ENCODE measurements around the gene SSUH2.
"Not testable (repeated sequence)": the region's sequence is repeated elsewhere in the genome, so short reads cannot be mapped to it uniquely, and the experiment has no call there.

The SSUH2 gene

DNA sequence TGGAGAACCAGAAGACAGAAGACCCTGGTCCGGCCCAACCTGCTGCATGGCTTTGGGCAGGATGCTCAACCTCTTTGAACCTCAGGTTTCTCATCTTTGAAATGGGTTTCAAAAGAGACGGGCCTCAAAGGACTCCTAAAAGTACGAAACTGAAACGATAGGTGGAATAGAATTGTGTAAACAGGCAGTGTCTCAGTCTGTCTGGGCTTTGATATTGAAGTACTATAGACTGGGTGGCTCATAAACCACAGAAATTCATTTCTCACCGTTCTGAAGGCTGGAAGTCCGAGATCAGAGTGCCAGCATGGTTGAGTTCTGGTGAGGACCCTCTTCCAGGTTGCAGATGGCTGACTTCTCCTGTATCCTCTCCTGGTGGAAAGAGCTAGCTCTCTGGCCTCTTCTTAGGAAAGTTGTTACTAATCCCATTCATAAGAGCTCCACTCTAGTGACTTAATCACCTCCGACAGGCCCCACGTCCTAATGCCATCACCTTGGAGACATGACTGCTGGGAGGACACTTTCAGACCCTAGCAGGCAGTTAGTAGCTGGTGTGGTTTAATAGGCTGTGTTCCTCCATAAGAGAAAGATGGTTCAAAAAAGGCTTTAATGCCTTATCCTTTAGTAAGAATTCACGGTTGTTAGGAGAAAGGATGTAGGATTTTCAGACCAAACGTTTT lies 35.7 kb downstream of the SSUH2 start:
- DNase-seq (ENCODE audit: low read depth, low spot score): no peak

DNA sequence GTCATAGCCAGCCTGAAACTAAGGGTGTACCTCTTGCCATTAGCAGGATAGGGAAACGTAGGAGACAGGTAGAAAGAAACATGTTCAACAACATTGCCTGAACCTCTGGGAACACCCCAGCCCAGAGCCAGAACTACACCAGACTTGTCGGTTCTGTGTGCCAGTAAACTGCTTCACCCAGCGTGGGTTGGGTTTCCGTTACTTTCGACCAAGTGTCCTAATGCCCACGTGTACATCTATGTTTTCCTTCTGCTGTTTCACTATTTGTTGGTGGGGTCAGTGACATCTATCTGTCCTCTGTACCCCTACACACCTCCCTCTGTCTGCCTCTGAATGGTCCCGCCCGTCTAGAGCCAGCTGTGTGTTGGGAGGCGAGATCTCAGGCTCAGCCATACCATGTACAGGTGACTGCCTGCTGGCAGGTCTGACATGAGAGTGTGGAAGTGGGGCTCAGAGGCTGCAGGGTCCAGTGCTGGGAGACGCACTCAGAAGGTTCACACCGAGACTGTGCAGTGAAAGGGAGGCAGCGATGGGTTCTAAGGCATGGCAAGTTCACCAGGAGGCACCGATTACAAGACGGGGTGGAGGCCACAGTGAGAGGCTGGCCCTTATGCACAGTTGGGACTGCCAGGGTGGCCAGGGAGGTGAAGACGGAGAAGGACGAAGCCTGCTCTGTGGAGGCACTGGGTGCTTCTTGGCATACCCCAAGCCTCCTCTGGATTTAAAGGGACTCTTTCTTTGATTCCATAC lies 36.4 kb downstream of the SSUH2 start:
- no peak for DNase-seq (ENCODE audit: low read depth, low spot score)

DNA sequence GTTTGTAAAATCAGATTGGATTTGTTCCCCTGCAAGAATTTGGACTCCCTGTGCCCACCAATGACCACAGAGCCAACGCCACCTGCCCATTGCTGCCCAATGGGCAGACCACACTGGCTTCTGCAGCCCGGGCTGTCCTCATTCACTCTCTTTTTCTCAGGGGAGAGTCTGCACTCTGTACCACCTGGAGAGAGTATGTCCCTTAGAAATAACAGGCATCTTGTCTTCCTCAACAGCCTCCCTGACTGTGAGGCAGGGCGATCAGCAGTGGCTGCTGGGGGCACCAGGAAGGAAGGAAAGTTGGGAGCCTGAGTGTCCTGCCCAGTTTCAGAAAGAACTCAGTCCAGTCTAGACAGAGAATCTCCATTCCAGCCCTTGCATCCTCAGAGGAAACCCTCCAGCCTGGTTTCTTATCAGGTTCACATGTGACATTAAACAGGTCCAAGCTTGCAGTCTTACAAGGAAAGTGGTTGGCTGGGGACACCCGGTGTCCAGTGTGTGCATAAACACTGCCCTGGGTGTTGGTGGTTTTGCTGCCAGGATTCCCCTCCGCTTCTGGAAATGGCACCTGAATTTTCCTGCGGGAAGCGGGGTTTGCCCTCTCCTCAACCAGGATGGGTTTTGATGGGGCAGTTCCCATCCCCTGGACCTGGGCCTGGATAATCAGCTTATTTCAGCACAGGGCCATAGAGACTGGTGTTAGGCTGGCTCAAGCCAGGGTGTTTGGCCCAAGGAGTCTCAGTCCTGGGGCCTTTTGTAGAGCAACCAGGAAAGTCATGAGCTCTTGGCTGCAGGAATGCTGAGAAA lies 37.2 kb downstream of the SSUH2 start:
- DNase-seq (ENCODE audit: low read depth, low spot score): no peak

DNA sequence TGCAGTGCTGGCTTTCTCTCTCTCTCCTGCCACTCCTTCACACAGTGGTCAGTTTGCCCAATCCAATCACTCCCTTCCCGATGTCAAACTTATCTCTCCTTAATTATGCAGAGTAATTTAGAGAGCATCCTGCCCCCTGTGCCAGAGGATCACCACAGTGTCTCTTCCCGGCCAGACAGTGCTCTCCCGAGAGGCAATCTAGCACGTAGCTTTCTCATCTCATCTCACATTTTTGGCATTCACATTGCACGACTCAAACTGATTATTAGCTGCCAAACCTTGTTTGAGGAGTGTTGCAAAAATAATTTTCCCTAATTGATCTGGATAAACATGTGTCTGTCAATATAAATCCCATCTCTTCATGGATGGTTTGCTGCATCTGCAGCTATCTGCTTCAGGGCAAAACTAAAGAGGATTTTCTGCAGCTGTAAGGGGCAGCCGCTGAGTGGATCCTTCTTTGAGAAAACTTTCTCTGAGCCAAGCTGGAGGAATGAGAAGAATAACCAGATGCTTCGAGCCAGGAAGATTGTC lies 37.8 kb downstream of the SSUH2 start:
- no peak for DNase-seq (ENCODE audit: low read depth, low spot score)

DNA sequence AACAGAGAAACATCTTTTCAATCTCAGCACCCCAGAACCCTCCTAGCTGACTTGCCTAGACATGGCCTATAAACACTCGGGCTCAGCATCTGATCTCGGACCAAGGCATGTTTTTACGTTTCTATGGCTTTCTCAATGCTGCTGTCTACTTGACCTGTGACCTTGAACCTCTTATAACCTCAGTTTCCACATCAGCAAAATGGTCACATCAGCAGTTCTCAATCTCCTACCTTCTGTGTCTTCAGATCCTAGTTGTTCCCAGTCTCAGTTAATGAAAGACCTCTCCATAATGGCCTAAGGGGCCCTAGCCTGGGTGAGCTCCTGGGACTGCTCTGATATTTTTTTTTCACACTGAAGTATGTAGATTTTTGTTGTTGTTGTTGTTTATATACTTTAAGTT lies 39.6 kb downstream of the SSUH2 start:
- DNase-seq (ENCODE audit: low read depth, low spot score): no peak

DNA sequence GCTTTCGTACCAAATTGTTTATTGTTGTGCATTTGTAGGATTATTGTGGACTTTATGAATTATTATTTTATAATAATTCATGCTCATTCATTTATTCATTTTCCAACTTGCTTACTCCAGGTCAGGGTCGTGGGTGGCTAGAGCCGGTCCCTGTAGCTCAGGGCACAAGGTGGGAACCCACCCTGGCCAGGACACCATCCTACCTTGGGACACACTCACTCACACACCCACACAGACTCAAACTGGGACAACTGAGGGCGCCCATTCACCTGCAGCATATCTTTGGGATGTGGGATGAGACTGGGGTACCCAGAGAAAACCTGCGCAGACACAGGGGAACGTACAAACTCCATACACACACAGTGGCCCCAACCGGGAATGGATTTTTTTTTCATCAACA lies 40.6 kb downstream of the SSUH2 start:
- no peak for DNase-seq (ENCODE audit: low read depth, low spot score)

DNA sequence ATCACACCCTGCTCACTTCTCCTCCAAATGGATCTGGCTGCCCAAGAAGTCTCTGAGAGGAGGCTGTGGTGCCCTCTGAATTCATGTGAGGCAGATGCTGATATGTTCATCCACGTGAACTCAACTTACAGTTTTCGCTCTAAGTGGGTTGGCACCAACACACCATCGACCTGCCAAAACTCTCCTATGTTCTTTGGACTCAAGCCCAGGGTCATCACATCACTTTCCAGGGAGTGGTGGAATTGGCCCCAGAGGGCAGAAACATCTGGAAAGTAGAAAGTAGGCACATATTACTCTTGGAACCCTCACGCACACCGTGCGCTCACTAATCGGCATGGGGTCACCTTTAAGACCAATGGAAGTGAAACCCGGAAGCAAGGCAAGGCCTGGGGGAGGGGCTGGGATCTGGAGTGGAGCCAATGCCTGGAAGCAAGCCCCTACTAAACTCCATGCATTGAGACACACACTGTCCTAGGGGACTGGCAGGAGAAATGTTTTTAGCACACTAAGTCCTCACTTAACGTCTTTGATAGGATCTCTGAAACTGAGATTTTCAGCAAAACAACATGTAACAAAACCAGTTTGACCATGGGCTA lies 41.4 kb downstream of the SSUH2 start:
- DNase-seq (ENCODE audit: low read depth, low spot score): no peak

DNA sequence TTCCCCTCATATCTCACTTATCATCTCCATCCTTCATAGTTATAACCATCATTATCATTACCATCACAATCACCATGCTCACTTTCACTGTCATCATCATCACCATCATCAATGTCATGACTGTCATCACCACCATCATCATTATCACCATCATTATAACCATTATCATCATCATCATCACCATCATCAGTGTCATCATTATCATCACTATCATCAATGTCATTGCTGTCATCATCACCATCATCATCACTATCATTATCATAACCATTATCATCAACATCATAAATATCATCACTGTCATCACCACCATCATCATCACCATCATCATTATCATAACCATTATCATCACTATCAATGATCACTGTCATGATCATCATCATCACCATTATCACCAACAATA lies 44.1 kb downstream of the SSUH2 start:
- DNase-seq (ENCODE audit: low read depth, low spot score): no peak

DNA sequence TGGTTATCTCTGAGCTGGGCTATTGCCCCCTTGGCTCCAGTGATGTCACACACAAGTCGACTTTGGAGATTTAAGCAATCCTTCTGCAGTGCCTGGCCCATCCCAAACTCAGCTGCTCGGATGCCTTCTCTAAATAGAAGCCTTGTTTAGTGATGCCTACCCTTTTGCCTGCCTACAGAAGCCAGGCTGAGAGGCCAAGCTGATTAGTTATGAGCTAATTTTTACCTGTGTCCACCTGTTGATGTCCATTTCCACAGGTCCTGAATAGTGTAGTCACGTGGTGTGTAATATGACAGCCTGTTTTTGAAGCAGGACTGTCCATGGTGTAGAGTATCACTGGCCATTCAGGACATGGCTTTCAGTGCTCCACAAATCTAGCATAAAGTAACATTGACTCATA lies 45.5 kb downstream of the SSUH2 start:
- no peak for DNase-seq (ENCODE audit: low read depth, low spot score)

DNA sequence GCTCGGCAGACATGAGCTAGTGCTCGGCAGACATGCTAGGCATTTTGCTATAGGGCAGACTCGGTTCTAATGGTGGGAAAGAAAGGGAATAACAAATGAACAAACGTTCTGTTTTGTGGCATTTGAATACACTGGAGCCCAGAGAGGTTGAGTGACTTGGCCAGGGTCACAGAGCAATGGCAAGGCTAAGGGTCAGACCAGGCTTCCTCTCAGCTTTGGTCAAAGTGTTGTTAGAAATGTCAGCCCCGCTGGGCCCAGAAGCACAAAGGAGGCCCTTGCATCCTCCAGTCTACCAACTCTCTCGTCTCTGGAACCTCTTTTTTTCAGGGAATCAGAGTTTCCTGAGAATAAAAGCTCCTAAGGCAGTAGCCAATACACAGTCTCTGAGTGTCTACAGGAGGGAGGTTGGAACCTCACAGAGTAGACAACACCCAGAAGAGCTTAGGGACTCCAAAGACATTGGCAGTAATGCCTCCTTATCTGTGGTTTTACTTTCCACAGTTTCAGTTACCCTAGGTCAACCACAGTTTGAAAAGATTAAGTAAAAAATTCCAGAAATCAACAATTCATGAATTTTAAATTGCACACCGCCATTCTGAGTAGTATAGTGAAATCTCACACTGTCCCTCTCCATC lies 47.3 kb downstream of the SSUH2 start:
- no peak for DNase-seq (ENCODE audit: low read depth, low spot score)

DNA sequence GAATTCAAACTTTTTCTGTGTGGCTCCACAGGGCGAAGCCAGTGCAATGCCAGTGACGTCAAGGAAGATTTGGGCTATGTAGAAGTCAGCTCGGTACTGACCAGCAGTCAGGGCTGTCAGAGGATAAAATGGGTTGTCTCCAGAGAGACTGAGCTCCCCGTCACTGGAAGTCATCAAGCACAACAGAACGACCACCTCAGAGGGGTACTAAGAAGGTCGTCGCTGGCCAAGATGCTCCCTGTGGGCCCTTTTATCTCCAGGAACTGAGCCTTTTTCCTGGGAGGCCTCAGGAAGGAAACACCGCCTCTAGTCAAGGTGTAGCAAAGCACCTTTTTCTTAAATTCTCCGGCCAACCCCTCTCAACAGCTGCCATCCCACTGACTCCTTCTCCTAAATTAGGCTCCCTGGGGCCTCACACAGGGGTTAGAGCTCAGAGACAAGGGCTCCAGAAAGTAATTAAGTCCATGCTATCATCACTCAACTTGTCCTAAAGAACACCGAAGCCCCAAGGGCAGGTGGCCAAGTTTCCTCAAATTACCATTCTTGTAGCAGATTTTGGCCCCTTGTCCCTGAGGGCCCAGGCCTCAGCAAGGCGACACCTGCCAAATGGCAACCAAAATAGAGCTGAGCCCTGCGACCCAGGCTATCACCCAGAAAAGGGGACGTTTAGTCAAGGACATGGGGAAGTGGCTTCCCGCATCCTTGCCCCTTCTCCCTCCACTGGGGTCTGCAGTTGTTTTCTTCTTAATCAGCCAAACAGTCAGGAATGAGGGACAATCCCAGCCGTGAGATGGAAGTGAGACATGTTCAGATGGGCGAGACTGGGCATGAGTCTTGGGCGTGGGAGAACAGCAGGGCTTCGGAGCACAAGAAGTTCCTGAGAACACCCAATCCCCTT lies 48.0 kb downstream of the SSUH2 start:
- no peak for DNase-seq (ENCODE audit: low read depth, low spot score)

DNA sequence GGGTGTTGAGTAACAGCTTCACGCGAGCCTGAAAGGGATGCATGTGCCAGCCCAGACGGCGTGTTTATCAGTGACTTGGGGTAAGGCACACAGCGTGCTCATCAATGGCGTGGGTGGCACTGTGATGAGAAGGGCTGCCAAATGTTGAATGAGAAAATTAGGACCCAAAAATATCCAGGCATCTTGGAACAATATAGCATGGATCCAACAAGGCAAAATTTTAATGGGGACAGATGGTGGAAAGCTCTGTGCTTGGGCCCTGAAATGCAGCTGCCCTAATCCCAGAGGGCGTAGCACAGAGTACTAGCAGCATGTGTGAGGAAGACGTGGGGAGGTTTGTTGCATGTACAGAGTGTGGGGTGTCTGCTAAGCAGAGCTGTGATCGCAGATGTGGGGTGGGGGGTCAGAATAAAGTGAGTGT lies 48.9 kb downstream of the SSUH2 start:
- no peak for DNase-seq (ENCODE audit: low read depth, low spot score)

DNA sequence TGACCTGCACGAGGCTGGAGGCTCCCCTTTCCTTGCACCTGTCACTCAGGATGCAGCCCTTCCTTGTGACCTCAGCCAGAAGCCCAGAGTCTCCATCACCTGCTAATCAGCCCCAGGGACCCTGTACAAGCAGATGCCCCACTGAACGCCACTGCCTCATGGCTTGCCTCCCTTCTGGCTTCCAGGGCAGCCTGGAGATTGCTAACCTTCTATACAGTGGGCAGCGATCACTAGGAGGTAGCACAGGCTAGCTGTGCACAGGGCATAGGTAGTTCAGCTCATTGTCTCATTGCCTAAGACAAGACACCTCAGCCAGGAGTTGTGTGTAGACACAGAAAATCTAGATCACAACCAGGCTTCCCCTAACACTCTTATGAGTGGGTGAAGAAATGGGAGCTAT lies 49.3 kb downstream of the SSUH2 start:
- no peak for DNase-seq (ENCODE audit: low read depth, low spot score)

DNA sequence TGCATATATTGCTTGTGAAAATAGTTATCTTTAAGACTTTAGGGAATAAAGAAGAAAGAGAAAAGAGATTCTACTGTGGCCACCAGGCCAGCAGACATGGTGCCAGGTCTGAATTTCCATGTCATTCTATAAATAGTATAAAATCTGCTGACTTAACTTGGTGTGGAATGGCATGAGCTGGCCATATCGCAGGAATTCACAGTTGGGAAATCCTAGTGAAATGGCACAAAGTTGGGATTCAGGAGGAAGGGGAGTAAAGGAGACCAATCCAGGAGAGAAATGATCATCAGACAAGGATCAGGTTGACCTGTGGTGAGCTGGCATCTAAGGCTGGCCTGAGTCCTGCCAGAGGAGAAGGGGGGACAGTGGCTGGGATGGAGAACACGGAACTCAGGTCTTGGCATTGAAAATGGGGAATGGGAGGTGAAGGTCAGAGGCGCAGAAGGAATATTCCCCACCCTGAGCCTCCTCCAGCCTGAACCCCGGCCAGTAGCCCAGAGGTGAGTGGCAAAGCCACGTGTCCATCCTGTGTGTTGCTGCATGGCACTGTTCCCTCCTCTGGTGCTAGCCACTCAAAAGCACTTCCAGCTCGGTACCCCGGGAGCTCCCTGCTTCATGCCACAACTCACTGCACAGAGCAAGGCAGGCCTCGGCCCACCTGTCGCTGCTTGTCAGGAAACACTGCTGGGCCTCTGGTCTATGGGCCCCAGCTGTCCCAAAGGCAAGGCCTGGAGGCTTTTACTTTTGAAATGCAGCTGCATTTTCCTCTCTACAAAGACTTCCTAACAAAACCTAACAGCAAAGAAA lies 51.4 kb downstream of the SSUH2 start:
- no peak for DNase-seq (ENCODE audit: low read depth, low spot score)

DNA sequence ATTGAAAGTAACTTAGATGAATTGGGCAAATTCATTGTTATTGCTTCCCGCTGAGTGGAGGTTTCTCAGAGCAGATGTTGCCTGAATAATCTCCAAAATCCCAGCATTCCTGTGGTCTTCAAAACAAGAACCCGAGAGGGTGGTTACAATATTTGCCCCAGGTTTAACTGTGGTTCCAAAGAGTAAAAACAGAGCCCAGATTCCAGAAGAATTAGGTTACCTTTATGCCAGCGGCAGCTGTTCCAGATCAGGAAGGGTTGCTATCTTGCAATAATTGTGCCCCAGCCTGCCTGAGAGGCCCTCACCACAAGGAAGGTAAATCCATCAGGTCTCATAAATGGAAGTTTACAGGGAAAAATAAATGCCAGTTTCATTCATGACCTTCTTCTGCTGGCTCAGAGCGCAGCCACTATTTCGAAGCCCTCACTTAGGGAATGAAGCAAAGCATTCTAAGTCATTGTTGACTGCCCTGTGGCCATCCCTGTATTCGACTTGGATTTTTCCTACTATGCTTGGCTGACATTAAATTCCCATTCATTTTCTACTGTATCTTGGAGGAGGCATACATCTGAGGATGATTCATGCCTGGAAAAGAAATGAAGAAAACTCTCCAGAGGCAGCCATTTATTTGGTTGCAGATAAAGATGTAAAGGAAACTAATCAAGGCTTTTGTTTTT lies 54.6 kb downstream of the SSUH2 start:
- peak; percentile 28 for DNase-seq (ENCODE audit: low read depth, low spot score)

DNA sequence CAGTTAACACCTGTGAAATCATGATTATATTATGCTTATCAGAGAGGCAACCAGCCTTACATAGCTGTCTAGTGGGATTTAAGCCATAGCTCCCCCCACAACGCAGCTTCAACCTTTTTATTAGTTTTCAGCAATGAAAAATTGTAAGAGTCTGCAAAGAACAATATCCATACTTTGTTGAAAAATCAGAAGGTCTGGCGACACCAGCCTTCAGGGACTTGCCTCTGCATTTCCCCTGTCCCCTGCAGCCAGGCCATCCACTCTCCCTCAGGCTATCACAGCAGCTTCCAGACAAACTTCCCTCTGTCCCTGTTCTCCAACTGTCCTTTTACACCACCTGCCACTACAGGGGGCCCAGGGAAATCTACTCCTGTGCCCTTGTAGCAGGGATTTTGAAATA lies 59.9 kb downstream of the SSUH2 start:
- DNase-seq (ENCODE audit: low read depth, low spot score): no peak

DNA sequence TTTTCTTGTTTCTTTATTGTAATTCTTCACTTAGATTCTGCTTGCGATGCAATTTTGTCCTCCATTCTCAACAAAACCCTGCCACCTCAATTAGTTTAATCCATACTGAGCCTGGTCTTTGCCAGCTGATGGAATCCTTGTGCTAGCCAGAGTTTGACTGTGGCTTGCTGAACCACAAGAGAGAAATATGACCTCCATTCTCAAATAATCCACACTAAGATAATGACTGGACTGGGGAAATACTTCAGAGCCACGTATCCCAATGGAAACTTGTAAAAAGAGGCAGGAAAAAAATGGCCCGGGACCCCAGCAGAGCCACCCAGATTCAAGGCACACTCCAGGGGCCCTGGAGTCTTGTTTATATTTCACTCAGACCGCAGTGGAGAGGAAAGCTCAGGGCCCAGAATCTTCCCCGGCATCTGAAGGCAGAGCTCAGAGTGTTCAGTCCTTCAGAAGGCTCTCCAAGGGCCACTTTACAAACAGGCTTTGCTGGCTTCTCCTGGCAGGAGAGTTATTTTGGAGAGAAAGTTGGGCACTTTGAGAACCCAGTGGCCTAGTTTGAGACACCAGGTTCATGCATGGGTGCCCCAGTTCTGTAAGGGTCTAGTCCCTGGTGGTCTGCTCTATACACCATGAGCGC lies 62.7 kb downstream of the SSUH2 start:
- DNase-seq (ENCODE audit: low read depth, low spot score): no peak

DNA sequence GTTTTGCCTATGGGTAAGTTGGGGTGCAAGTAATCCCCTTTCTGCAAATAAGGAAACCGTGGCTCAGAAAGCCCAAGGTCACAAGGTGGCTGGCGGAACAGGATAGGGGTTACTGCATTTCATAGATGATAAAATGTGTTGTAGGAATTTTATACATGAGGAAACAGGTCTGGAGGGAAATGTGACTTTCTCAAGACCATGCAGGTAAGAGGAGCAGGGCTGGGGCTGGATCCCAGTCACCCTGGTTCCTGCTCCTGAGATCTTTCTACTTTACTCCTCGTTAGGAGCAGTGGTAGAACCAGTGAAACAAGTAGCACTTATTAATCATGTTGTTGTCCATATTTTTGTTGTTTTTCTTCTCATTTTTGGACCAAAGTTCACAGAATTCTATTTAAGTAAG lies 63.2 kb downstream of the SSUH2 start:
- no peak for DNase-seq (ENCODE audit: low read depth, low spot score)

DNA sequence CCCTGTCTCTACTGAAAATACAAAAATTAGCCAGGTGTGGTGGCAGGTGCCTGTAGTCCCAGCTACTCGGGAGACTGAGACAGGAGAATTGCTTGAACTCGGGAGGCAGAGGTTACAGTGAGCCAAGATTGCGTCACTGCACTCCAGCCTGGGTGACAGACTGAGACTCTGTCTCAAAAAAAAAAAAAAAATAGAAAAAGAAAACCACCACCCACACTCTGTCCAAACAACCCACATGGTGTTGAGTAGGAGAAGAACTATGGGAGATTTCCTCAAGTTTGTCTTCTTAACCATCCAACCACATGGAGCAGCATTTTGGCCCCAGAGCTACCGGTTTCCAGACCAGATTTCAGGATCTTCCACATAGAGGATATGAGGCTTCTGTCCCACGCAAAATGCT lies 64.2 kb downstream of the SSUH2 start:
- not testable (repeated sequence) for DNase-seq (ENCODE audit: low read depth, low spot score)

Measured in smooth muscle cell of the brain vasculature (primary cell).